Large intestine (tissue), 3 donors: Measurements from ENCODE around the gene NR4A1. TPM values are rescaled to one million over a fixed set of nuclear protein-coding genes. Genes with fewer than 3 reads are reported as not detected.
"Not testable (repeated sequence)": the region's sequence is repeated elsewhere in the genome, so short reads cannot be mapped to it uniquely, and the experiment has no call there.

Experiments
- DNase-seq, 2 donors: peaks; one replicate each; pipeline versions ENCODE4 v3.0.0 to v3.0.0-alpha.2; 2013
- H3K27ac ChIP-seq: one replicate; pipeline ENCODE4 v1.5.1; 2013; ENCODE audit warnings: low read length
- H3K27me3 ChIP-seq: 2 replicates; pipeline ENCODE4 v1.6.1; 2013; ENCODE audit warnings: low read length; ENCODE audit not compliant: control insufficient read depth, insufficient read depth
- H3K36me3 ChIP-seq: 2 replicates; pipeline ENCODE4 v1.6.1; 2013; ENCODE audit warnings: low read length; ENCODE audit not compliant: control insufficient read depth, insufficient read depth
- H3K4me1 ChIP-seq: one replicate; pipeline ENCODE4 v1.6.1; 2013; ENCODE audit warnings: low read length; ENCODE audit not compliant: control insufficient read depth, insufficient read depth
- H3K4me3 ChIP-seq: one replicate; pipeline ENCODE4 v1.5.1; 2013; ENCODE audit warnings: low read length
- H3K9me3 ChIP-seq: one replicate; pipeline ENCODE4 v1.6.1; 2013; ENCODE audit warnings: mild to moderate bottlenecking, low read depth, low read length, moderate library complexity; ENCODE audit not compliant: control insufficient read depth
- WGBS: methylation state at CpG from one replicate; pipeline ENCODE4 v1.1.5; 2013; ENCODE audit warnings: low lambda C conversion rate; ENCODE audit not compliant: insufficient coverage; 5-methylcytosine and 5-hydroxymethylcytosine counted together
- polyA plus RNA-seq: library from polyadenylated mRNA; unstranded; fragments of 120-200 nt; gene quantifications from one replicate; pipeline ENCODE4 v1.2.1, GENCODE V29; 2013

NR4A1 gene
- polyA plus RNA-seq, 1 donor = 139 TPM

GRCh38 chr12:52087961-52088820, 36.9 kb downstream of the NR4A1 start:
- Histone ChIP-seq H3K36me3 (no peaks in the 10 kb centered on the region), H3K9me3 (no peaks in the 10 kb centered on the region), H3K4me1 (peaks cover 2% of the 10 kb centered on the region), H3K27me3 (peaks cover 3% of the 10 kb centered on the region), H3K27ac (no peak overlapping the region), H3K4me3 (no peak overlapping the region)
- DNase-seq = no peak
- no CpG with 5 or more reads among the region's 20 CpGs for WGBS

DNA sequence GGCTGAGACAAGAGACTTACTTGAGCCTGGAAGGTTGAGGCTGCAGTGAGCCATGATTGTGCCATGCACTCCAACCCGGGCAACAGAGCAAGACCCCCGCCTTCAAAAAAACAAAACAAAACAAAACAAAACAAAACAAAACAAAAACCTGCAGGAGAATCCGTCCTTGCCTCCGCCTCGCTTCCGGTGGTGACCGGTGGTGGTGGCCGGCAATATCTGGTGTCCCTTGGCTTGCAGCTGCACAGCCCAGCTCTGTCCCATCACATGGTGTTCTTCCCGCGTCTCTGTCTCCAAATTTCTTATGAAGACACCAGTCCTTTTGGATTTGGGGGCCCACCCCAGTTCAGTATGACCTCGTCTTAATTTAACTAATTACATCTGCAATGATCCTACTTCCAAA, 38.2 kb downstream of the NR4A1 start:
- peaks cover 3% of the 10 kb centered on the region for H3K27me3 ChIP-seq
- no peak for DNase-seq
- no peaks in the 10 kb centered on the region for H3K9me3 ChIP-seq
- WGBS = 80% methylated on average over 1 of the region's 11 CpGs
- no peak overlapping the region for H3K4me3 ChIP-seq
- H3K36me3 ChIP-seq = no peaks in the 10 kb centered on the region
- no peak overlapping the region for H3K27ac ChIP-seq
- H3K4me1 ChIP-seq = no peaks in the 10 kb centered on the region

GRCh38 chr12:52090291-52090690, 39.0 kb downstream of the NR4A1 start:
- Histone ChIP-seq H3K27ac (no peak overlapping the region), H3K9me3 (no peaks in the 10 kb centered on the region), H3K27me3 (peaks cover 3% of the 10 kb centered on the region), H3K36me3 (no peaks in the 10 kb centered on the region), H3K4me1 (no peaks in the 10 kb centered on the region), H3K4me3 (no peak overlapping the region)
- no peak for DNase-seq
- no CpG with 5 or more reads among the region's 10 CpGs for WGBS

- WGBS = no CpG with 5 or more reads among the region's 3 CpGs
- Histone ChIP-seq H3K9me3 (no peaks in the 10 kb centered on the region), H3K4me1 (no peaks in the 10 kb centered on the region), H3K4me3 (no peak overlapping the region), H3K27ac (no peak overlapping the region), H3K27me3 (peaks cover 3% of the 10 kb centered on the region), H3K36me3 (no peaks in the 10 kb centered on the region)
- DNase-seq = no peak
Observed at GRCh38 chr12:52091061-52091460, 39.8 kb downstream of the NR4A1 start.

DNA sequence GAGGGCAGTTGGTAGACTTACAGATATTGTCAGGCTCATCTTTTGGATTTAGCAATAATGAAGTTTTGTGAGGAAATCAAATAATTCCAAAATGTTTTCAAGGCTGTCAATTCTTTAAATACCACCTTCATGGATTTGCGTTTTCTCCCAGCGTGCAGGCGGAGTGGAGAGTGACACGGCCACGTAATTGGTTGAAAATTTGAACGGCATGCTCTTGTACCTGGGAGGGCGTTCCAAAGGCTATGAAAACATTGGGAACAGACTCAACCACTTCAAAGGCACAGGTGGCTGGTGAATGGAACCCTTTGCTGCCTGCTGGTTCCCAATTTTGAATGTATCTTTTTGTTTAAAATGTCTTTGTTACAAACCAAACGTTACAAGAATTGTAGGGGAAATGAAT, 40.6 kb downstream of the NR4A1 start:
- H3K27ac ChIP-seq = no peak overlapping the region
- 14% methylated on average over 1 of the region's 8 CpGs for WGBS
- peaks cover 3% of the 10 kb centered on the region for H3K27me3 ChIP-seq
- no peaks in the 10 kb centered on the region for H3K36me3 ChIP-seq
- no peak overlapping the region for H3K4me3 ChIP-seq
- no peak for DNase-seq
- H3K9me3 ChIP-seq = no peaks in the 10 kb centered on the region
- H3K4me1 ChIP-seq = no peaks in the 10 kb centered on the region

- H3K4me1 ChIP-seq = no peaks in the 10 kb centered on the region
- H3K27me3 ChIP-seq = peaks cover 3% of the 10 kb centered on the region
- H3K27ac ChIP-seq = no peak overlapping the region
- no peak overlapping the region for H3K4me3 ChIP-seq
- H3K36me3 ChIP-seq = no peaks in the 10 kb centered on the region
- no peaks in the 10 kb centered on the region for H3K9me3 ChIP-seq
- WGBS = no CpG with 5 or more reads among the region's 7 CpGs
- no peak for DNase-seq
Observed at GRCh38 chr12:52093346-52093745, 42.1 kb downstream of the NR4A1 start.

GRCh38 chr12:52096332-52097044, 45.2 kb downstream of the NR4A1 start:
- no peak overlapping the region for H3K27ac ChIP-seq
- WGBS = 93% methylated on average over 3 of the region's 15 CpGs
- no peak for DNase-seq
- H3K36me3 ChIP-seq = no peaks in the 10 kb centered on the region
- H3K4me1 ChIP-seq = no peaks in the 10 kb centered on the region
- H3K27me3 ChIP-seq = peaks cover 4% of the 10 kb centered on the region
- no peaks in the 10 kb centered on the region for H3K9me3 ChIP-seq
- H3K4me3 ChIP-seq = no peak overlapping the region

- Histone ChIP-seq H3K9me3 (no peaks in the 10 kb centered on the region), H3K36me3 (no peaks in the 10 kb centered on the region), H3K27ac (no peak overlapping the region), H3K27me3 (peaks cover 4% of the 10 kb centered on the region), H3K4me1 (no peaks in the 10 kb centered on the region), H3K4me3 (no peak overlapping the region)
- no peak for DNase-seq
- WGBS = no CpG with 5 or more reads among the region's 21 CpGs
Observed at GRCh38 chr12:52097045-52097666, 45.9 kb downstream of the NR4A1 start.

DNA sequence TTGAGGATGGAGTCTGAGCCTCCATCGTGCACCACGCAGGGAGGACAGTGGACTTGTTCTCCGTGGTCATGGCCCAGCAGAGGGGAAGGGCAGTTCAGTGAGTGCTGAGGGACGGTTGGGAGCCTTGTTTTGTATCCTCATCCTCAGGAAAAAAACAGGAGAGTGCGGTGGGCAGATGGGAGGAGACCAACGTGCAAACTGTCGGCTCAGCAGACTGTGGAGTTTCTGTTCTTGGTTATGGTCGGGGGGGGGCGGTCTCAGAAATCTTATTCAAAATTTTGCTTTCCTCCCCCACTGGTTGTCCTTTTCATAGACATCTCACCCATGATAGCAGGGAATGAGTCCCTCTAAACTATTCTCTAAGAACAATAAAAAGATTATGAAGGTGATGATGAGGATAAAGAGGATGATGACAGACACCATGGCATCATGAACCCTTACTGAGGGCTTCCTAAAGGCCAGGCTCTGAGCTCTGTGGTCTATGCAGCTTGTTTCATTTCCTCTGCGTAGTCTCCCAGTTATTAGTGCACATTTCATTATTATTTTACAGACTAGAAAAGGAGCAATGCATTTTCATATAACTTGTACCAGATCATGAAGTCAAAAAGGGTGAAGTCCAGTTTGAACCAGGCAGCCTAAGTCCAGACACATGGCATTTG, 53.3 kb downstream of the NR4A1 start:
- H3K9me3 ChIP-seq, H3K27me3 ChIP-seq, H3K4me3 ChIP-seq, H3K36me3 ChIP-seq, DNase-seq, H3K4me1 ChIP-seq, H3K27ac ChIP-seq: not testable (repeated sequence)
- 87% methylated on average over 3 of the region's 10 CpGs for WGBS
